A204.1 (cell line): ENCODE results near the gene KLHDC1.
"Not testable (repeated sequence)": the region's sequence is repeated elsewhere in the genome, so short reads cannot be mapped to it uniquely, and the experiment has no call there.

Experiments used
- FAIRE-seq: peaks from 2 replicates; lab custom pipeline; 2012; peaks lifted over from hg19 to GRCh38; lab: Jason Lieb, UNC

Gene KLHDC1

GRCh38 chr14:49692811-49693734 is at the start of gene KLHDC1:
KLHDC1 (plus strand) TSS chr14:49693120; CDS start chr14:49693195, 75 bp downstream.
- FAIRE-seq = no peak

GRCh38 chr14:49653508-49653907 is 39.4 kb upstream of the KLHDC1 start:
- peak; percentile 89 for FAIRE-seq

GRCh38 chr14:49654511-49654910 is 38.4 kb upstream of the KLHDC1 start:
- peak; percentile 89 for FAIRE-seq

GRCh38 chr14:49657500-49657899 is 35.4 kb upstream of the KLHDC1 start:
- FAIRE-seq = not testable (repeated sequence)

- FAIRE-seq = peak; percentile 48
Observed at GRCh38 chr14:49659526-49660455, 33.1 kb upstream of the KLHDC1 start.

GRCh38 chr14:49670475-49670874 is 22.4 kb upstream of the KLHDC1 start:
- no peak for FAIRE-seq

- no peak for FAIRE-seq
Observed at GRCh38 chr14:49673586-49673985, 19.3 kb upstream of the KLHDC1 start.

- FAIRE-seq = no peak
Observed at GRCh38 chr14:49677643-49678042, 15.3 kb upstream of the KLHDC1 start.

- no peak for FAIRE-seq
Observed at GRCh38 chr14:49679271-49679670, 13.6 kb upstream of the KLHDC1 start.

GRCh38 chr14:49686425-49686824 is 6.5 kb upstream of the KLHDC1 start:
- FAIRE-seq = no peak

GRCh38 chr14:49687942-49688700 is 4.8 kb upstream of the KLHDC1 start, which contains the start of gene POLE2:
POLE2 (minus strand) TSS chr14:49688214; CDS start chr14:49688203, 11 bp downstream.
- no peak for FAIRE-seq

GRCh38 chr14:49688701-49689030 is 4.3 kb upstream of the KLHDC1 start:
- FAIRE-seq = no peak

GRCh38 chr14:49691031-49691430 is 1.9 kb upstream of the KLHDC1 start:
- FAIRE-seq = no peak

GRCh38 chr14:49692193-49692757 is 645 bp upstream of the KLHDC1 start:
- no peak for FAIRE-seq

GRCh38 chr14:49693735-49694124 is 810 bp downstream of the KLHDC1 start:
- FAIRE-seq = not testable (repeated sequence)

GRCh38 chr14:49702725-49703124 is 9.8 kb downstream of the KLHDC1 start:
- no peak for FAIRE-seq

- no peak for FAIRE-seq
Observed at GRCh38 chr14:49703965-49704364, 11.0 kb downstream of the KLHDC1 start.

GRCh38 chr14:49704471-49704870 is 11.6 kb downstream of the KLHDC1 start:
- FAIRE-seq = not testable (repeated sequence)

GRCh38 chr14:49710993-49711392 is 18.1 kb downstream of the KLHDC1 start:
- not testable (repeated sequence) for FAIRE-seq

GRCh38 chr14:49720744-49721143 is 27.8 kb downstream of the KLHDC1 start:
- no peak for FAIRE-seq

- not testable (repeated sequence) for FAIRE-seq
Observed at GRCh38 chr14:49721733-49722435, 29.0 kb downstream of the KLHDC1 start.
